Measurements from ENCODE around the gene EIF4A2. TPM values are rescaled to one million over a fixed set of nuclear protein-coding genes. Genes with fewer than 3 reads are reported as not detected.
A peak's percentile ranks its signal among the peaks of the same experiment; 100 is the strongest.
"Not testable (repeated sequence)": the region's sequence is repeated elsewhere in the genome, so short reads cannot be mapped to it uniquely, and the experiment has no call there.

Gene EIF4A2
- total RNA-seq, 4 donors from 2014 or later = 356 to 655 (median 412) TPM

- no peaks in the 10 kb centered on the region for H3K4me1 ChIP-seq
- no peak overlapping the region for H3K27ac ChIP-seq
- no peak overlapping the region for H3K4me3 ChIP-seq (replicated peaks in 1 of 3)
- TF ChIP-seq POLR2A (IDR thresholded peaks at IDR 0.05) = no peak
- TF ChIP-seq CTCF (IDR thresholded peaks at IDR 0.05) = no peak
- DNase-seq = no peak
- no peaks in the 10 kb centered on the region for H3K9me3 ChIP-seq
- H3K36me3 ChIP-seq = no peaks in the 10 kb centered on the region
- WGBS, 2 donors = 82 to 85% methylated on average over 3 of the region's 3 CpGs
- intact Hi-C loops (cut with DNase I) = no loop called here
- no peaks in the 10 kb centered on the region for H3K27me3 ChIP-seq
Observed at GRCh38 chr3:186798239-186798874, 15.0 kb downstream of the EIF4A2 start.

- TF ChIP-seq POLR2A (IDR thresholded peaks at IDR 0.05) = no peak
- TF ChIP-seq CTCF (IDR thresholded peaks at IDR 0.05) = no peak
- Histone ChIP-seq H3K27ac (no peak overlapping the region), H3K36me3 (no peaks in the 10 kb centered on the region), H3K4me3 (replicated peaks in 1 of 3) (no peak overlapping the region), H3K27me3 (no peaks in the 10 kb centered on the region), H3K9me3 (no peaks in the 10 kb centered on the region), H3K4me1 (peaks cover 0 to 1% of the 10 kb centered on the region in 2 donors)
- WGBS, 2 donors = 95 to 100% methylated on average over 1 of the region's 1 CpG
- no peak for DNase-seq
- intact Hi-C loops (cut with DNase I) = no loop called here
Observed at GRCh38 chr3:186800285-186800684, 16.9 kb downstream of the EIF4A2 start.

- 90 to 95% methylated on average over 3 of the region's 3 CpGs for WGBS, 2 donors
- no peak for DNase-seq
Observed at GRCh38 chr3:186802701-186803100, 19.3 kb downstream of the EIF4A2 start.

GRCh38 chr3:186803447-186803846 is 20.1 kb downstream of the EIF4A2 start:
- H3K4me1 ChIP-seq = peaks cover 4 to 14% of the 10 kb centered on the region in 2 donors
- H3K4me3 ChIP-seq (replicated peaks in 1 of 3); H3K36me3 ChIP-seq; H3K27ac ChIP-seq; DNase-seq; intact Hi-C loops (cut with DNase I); H3K27me3 ChIP-seq; H3K9me3 ChIP-seq: not testable (repeated sequence)
- 91 to 92% methylated on average over 4 of the region's 4 CpGs for WGBS, 2 donors

More at GRCh38 chr3:186802701-186803100, 19.3 kb downstream of the EIF4A2 start:
- TF ChIP-seq POLR2A (IDR thresholded peaks at IDR 0.05) (no peak), CTCF (IDR thresholded peaks at IDR 0.05) (no peak)
- intact Hi-C loops (cut with DNase I) = no loop called here
- no peaks in the 10 kb centered on the region for H3K36me3 ChIP-seq
- no peak overlapping the region for H3K27ac ChIP-seq
- peaks cover 4 to 14% of the 10 kb centered on the region in 2 donors for H3K4me1 ChIP-seq
- H3K27me3 ChIP-seq = no peaks in the 10 kb centered on the region
- no peak overlapping the region for H3K4me3 ChIP-seq (replicated peaks in 1 of 3)
- H3K9me3 ChIP-seq = no peaks in the 10 kb centered on the region

GRCh38 chr3:186806089-186807055 is 23.0 kb downstream of the EIF4A2 start, which contains the start of gene RFC4:
RFC4 (minus strand) TSS chr3:186806482; CDS start chr3:186804713, 1,769 bp downstream.
- Histone ChIP-seq H3K36me3 (no peaks in the 10 kb centered on the region), H3K4me3 (replicated peaks in 1 of 3) (peak within 1 kb of the TSS; percentile 5 to 83 (median 83)), H3K4me1 (peaks cover 4 to 14% of the 10 kb centered on the region in 2 donors), H3K27ac (peak within 1 kb of the TSS; percentile 46 to 93 (median 84)), H3K27me3 (no peaks in the 10 kb centered on the region), H3K9me3 (no peaks in the 10 kb centered on the region)
- WGBS, 2 donors = 0 to 1% methylated on average over 27 to 49 of the region's 70 CpGs
- TF ChIP-seq CTCF (IDR thresholded peaks at IDR 0.05) (no peak), POLR2A (IDR thresholded peaks at IDR 0.05) (peak in 1 of 2 donors; percentile 79)
- DNase-seq = peak; percentile 85 to 89
- intact Hi-C loops (cut with DNase I) = no loop called here
